HL-60/S4 treated with phorbol 12-myristate 13-acetate at 8.2 ng/mL for 4 days and 3 days (cell line): Measurements from ENCODE around the gene KCTD14.
"Not testable (repeated sequence)": the region's sequence is repeated elsewhere in the genome, so short reads cannot be mapped to it uniquely, and the experiment has no call there.

Source experiments
- in situ Hi-C: fragments of 300-500 bp; cut with MboI; formaldehyde crosslinking; loops from 2 replicates; pipeline ENCODE4 v1.15.0; 2022; ENCODE audit warnings: low sequenced_read_pairs

KCTD14 gene, protein sequence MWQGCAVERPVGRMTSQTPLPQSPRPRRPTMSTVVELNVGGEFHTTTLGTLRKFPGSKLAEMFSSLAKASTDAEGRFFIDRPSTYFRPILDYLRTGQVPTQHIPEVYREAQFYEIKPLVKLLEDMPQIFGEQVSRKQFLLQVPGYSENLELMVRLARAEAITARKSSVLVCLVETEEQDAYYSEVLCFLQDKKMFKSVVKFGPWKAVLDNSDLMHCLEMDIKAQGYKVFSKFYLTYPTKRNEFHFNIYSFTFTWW

DNA sequence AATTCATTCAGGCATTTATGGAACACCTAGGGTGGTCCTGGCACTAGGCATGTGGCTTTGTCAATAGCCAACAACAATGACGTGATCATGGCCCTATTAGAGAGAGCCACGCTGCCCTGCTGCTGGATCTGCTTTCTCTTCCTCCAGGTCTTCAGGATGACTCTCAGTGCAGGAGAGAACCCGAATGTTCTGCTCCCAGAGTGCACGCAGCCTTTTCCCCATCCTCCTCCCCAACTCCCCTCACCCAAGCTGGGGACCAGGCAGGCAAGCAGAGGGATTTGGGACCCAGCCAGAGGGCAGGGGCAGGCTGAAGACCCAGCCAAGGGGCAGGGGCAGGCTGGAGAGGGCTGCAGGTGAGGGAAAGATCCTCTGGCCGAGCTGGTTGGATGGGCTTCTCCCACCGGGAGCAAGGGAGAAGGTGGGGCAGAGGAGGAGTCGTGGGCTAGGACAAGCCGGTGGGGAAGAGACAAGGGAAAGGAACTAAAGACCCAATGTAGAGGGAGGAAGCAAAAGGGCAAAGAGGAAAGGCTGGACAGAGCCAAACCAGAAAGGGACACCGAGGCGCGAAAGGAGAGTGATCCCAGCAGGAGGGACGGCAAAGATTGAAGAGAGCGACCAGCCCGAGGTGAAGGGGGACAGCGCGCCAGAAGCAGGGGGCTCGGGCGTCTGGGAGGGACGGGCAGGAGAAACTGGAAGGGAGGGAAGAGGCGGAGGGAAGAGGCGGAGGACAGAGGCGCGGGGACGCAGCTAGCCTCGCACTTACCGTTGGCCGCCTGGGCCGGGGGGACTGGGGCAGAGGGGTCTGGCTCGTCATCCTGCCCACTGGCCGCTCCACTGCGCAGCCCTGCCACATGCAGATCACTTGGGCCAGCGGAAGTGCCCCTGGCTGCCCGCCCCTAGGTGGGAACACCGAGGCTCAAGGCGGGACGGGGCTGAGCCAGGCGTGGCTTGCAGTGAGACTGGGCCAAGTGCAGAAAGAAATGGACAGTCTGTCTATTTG is at the start of gene KCTD14:
KCTD14 (minus strand) TSS at position 880 of the 1,000 bp plus-strand sequence; CDS start at position 853, 27 bp downstream.
- in situ Hi-C loops, result no loop called here

GRCh38 chr11:78072455-78072854 is 49.4 kb upstream of the KCTD14 start:
- in situ Hi-C loops, result no loop called here

DNA sequence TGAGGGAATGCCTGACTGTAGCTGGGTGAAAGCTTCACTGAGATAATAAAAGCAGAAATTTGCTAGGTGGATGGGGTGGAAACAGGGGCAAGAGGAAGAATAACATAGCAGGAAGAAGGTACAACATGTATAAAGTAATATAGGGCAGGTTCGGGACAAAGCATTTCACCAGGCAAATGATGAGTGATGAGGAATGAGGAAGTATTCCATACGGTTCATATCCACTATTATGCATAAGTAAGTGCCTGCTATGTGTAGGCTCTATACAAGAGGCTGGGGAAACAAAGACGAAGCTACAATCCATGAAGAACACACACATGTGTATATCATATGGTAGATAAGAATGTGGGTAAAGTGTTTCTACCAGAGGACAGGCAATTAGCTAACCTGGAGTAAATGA is 48.6 kb upstream of the KCTD14 start:
- in situ Hi-C loops, result no loop called here

GRCh38 chr11:78070621-78071020 is 47.5 kb upstream of the KCTD14 start:
- in situ Hi-C loops, result no loop called here

DNA sequence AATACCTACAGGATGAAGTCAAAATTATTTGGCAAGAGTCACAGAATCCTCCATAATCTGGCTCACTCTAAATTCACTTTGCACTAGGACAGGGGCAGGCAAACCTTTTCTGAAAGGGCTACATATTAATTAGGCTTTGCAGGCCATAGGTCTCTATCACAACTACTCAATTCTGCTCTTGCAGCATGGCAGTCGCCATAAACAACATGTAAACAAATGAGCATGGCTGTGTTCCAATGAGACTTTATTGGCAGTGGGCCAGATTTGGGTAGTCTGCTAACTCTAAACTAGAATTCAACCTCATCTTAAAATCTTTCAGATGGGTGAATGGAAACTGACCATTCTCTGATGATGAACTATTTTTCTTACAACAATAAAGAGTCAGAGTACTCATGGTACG is 46.4 kb upstream of the KCTD14 start:
- in situ Hi-C loops, result no loop called here

- in situ Hi-C loops, result no loop called here
Measured at GRCh38 chr11:78067704-78068103, 44.6 kb upstream of the KCTD14 start.

DNA sequence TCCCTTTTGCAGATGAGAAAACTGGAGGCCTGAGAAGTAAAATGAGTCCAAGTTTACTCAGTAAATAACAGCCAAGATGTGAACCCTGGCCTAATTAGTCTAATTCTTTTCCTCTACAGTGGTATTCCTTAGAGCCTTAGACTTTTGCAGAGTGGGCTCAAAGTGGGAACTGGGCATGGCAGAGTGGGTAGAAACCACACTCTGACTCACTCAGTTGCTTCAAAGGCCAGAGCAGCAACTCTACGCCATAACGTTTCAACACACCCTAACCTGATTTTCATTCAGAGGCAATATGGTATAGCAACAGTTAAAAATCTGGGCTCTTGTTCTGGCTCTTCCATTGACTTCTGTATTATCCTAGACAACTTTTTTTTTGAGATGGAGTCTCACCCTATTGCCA is 43.4 kb upstream of the KCTD14 start:
- in situ Hi-C loops, result no loop called here

DNA sequence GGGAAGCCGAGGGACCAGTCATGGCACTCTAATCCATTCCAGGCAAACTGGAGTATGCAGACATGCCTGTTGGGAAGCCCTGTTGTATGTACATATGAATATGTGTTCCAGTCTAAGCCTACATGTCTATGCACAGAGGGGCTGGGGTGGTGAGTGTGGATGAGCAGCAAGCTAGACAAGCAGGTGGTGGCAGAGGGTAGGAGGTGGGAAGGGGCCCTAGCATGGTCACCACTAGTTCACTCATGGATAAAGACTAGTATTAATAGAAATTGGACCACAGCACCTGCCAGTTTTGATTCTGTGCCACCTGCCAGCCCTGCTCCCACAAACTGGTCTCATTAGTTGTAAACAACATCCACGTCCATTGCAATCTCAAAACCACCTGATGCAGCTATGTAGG is 42.1 kb upstream of the KCTD14 start:
- in situ Hi-C loops, result no loop called here

DNA sequence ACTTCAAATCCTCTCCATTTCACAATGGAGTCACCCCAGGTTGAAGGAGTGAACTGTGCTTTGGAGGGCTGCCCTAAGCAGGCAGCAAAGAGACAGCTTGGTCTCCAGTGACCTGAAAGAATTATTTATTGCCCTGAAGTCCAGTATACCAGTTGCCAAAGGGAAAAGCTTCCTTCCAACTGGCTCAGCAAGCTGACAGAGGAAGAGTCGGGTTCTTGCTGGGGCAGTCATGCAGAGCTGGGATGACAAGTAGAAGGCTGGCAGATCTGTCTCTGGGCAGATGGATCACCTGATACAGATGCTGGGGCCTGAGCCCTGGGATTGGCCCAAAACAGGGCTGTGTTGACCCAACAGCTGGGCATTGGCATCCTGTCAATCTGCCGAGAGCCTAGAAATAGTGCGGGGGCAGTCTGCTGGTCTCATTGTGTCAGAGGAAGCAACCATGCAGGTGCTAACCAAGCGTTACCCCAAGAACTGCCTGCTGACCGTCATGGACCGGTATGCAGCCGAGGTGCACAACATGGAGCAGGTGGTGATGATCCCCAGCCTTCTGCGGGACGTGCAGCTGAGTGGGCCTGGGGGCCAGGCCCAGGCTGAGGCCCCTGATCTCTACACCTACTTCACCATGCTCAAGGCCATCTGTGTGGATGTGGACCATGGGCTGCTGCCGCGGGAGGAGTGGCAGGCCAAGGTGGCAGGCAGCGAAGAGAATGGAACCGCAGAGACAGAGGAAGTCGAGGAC is 40.5 kb upstream of the KCTD14 start, which contains the start of gene THRSP:
THRSP (plus strand) TSS at position 422 of the 742 bp plus-strand sequence; CDS start at position 443, 21 bp downstream.
- in situ Hi-C loops, result no loop called here

GRCh38 chr11:78062671-78063070 is 39.6 kb upstream of the KCTD14 start:
- in situ Hi-C loops, result no loop called here

GRCh38 chr11:78061921-78062311 is 38.8 kb upstream of the KCTD14 start:
- in situ Hi-C loops, result no loop called here

- in situ Hi-C loops, result no loop called here
Measured at GRCh38 chr11:78061088-78061920, 38.2 kb upstream of the KCTD14 start.

- in situ Hi-C loops, result no loop called here
Measured at GRCh38 chr11:78060533-78060932, 37.5 kb upstream of the KCTD14 start.

DNA sequence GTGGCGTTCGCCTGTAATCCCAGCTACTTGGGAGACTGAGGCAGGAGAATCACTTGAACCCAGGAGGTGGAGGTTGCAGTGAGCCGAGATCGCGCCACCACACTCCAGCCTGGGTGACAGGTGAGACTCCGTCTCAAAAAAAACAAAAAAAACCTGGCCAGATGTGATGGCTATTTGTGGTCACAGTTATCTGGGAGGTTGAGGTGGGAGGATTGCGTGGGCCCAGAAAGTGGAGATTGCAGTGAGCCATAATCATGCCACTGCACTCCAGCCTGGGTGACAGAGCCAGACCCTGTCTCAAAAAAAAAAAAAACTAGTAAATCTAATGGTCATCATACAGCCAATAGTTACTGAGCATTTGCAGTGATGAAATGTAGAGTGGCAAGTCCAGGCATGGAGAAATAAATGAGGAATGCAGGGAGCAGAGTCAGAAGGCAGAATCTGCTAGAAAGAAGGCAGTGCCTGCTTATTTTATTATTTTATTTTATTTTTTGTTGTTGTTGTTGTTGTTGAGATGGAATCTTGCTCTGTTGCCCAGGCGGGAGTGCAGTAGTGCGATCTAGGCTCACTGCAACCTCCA is 36.8 kb upstream of the KCTD14 start:
- in situ Hi-C loops, result not testable (repeated sequence)

DNA sequence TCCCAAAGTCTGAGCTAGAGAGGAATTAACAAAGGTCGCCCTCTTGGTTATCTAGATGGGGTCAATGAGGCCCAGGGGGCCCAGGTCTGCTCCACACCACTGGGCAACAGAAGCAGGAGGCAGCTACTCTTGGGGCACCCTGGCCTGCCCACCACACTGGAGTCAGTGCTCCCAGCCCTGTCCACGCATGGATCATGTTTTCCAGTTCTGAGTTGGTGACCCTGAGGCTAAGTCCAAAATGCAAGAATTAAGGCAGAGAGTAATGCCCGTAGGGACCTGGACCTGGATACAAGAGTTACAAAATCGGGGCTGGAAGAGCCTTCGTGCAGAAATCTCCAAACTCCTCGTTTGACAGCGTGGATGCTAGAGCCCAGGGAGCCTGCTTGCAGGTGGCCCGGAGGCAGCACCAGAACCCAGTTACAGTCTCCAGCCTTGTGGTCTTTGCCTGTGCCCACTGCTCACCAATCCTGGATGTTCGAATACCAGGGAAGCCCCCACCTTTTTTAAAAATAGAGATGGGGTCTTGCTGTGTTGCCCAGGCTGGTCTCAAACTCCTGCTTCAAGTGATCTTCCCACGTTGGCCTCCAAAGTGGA is 34.5 kb upstream of the KCTD14 start:
- in situ Hi-C loops, result no loop called here

DNA sequence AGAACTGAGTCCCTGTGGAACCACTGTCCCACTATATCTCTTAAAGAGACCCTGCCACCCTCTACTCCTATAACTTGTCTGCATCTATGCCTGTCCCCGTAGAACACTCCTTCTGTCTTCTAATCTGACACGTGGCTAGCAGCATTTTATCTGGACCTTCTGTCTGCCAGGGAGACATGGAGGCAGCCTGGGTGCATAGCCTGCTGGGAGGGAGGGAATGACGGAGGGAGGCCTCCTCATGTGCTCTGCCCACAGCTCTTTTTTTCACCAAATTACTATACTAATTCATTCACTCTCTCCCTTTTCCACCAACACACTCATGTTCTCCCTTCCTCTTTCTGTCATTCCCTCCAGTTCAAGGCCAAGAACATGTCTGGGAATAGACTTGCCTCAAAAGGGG is 33.0 kb upstream of the KCTD14 start:
- in situ Hi-C loops, result no loop called here

- in situ Hi-C loops, result no loop called here
Measured at GRCh38 chr11:78054971-78055370, 31.9 kb upstream of the KCTD14 start.

- in situ Hi-C loops, result no loop called here
Measured at GRCh38 chr11:78050964-78051831, 28.1 kb upstream of the KCTD14 start.

DNA sequence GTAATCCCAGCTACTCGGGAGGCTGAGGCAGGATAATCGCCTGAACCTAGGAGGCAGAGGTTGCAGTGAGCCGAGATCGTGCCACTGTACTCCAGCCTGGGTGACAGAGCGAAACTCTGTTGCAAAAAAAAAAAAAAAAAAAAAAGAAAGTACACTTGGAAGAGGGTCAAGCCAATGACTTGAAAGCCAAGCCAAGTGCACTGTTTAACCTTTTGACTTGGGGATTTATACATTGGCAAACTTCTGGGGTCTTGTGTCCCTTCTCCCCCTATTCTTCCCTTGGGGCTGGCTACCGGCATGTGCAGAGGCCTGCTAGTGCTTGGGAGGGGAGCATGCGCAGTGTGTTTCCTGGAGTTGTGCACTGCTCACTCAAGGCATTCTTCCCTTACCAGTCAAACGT is 26.3 kb upstream of the KCTD14 start:
- in situ Hi-C loops, result no loop called here
